HG03432 (cell line): Measurements from ENCODE around the gene CAMKK1.

ENCODE experiments used
- ATAC-seq: cut with Tn5 transposase; IDR thresholded peaks from one replicate; pipeline ENCODE4 v1.9.1; 2021; ENCODE audit warnings: mild to moderate bottlenecking, moderate library complexity; ENCODE audit not compliant: unreplicated experiment

Gene CAMKK1

DNA sequence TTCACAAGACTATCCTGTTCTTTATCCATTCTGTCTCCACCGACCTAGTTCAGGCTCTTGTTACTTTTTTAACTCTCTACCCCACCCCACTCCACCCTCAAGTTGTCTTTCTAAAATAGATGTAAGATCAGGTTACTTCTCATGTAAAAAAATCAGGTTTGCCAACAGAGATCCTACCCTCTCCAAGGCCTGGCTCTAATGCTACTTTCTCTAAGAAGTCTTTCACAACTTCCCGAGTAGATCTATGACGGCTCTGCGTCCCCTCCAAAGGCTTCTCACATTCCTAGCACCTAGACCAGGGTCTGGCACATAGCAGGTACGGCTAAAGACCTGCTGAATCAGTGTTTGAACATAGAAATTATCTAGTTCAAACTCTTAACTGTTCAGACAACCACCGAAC lies 77.7 kb downstream of the CAMKK1 start:
- ATAC-seq, result no peak

DNA sequence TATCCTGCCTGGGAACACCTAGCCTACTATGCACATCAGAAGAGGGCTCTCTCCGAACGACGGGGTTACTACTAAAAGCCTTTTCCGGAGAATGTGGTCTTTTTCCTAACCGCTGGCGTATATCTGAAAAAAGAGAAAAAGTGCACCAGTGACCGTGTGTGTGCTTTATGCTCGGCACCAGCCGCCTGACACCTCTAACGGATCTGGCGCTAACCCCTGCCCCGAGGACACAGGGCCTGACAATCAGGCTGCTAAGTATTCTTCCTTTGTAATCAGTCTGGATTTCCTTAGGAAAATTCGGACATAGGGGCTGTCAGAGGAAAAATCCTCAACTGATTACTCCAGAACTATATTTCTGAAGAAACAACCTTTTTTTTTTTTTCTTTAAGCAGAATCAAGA lies 78.5 kb downstream of the CAMKK1 start:
- no peak for ATAC-seq

DNA sequence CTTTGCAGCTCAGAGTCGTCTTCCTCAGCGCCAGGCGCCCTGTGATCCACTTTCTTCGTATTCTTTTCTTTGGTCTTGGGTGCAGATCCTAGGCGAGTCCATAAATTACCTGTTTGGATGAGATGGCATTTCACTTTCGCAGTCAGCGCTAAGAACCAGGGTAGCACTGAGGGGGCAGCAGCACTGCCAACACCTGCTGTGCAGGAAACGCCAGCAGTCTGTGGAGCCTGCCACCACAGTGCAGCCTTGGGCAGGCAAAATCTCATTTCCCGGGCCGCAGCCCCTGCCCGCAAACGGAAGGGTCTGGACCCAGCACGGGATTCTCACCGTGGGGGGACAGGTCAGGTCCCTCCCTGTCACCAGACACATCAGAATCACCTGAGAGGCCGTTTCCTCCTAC lies 79.7 kb downstream of the CAMKK1 start:
- ATAC-seq, result no peak

DNA sequence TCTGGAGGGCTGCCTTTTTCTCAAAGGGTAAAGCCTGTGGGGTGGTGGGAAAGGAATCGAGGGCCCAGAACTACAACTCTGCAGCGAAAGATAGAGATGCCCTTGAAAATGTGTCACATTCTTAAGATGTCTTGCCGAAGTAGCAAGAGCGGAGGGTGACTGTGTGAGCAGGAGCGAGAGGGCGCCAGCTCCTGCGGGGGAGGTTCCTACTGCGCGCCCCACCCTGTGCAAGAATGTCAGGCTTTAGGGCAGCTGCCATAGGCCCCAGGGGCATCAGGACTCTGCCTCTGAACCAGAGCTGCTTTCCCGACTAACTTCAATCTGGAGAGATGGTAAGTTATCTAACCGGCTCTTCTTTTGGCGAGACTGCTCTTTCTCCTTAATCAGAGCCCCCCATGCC lies 80.1 kb downstream of the CAMKK1 start:
- ATAC-seq, result no peak

DNA sequence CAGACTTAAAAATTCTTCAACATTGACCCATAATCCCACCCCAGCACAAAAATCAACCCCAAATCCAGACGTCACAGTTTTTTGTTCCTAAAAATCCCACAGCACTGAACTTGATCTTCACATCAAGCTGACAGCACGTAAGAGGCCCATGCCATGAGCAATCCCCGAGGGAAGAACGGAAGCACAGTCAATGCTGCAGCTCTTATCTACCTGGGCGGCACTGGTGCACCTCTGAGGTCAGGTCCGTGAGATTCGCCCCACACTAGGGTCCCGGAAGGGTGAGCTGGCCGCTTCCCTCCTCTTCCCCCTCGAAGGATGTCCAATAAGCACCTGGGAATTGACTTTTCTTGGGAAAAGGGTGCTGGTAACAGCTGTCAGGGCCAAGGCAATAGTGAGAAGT lies 80.6 kb downstream of the CAMKK1 start:
- no peak for ATAC-seq
